Cardiac muscle cell (in vitro differentiated cells and primary cell): Measurements from ENCODE around the gene IQGAP2. TPM values are rescaled to one million over a fixed set of nuclear protein-coding genes. Genes with fewer than 3 reads are reported as not detected.

Experiments
- DNase-seq, 2 donors: peaks; one replicate each; pipeline versions ENCODE4 v3.0.0 to v3.0.0-alpha.2; 2010 to 2017; ENCODE audit warnings: low read depth in 1 of 2, low spot score in 1 of 2
- H3K27ac ChIP-seq: fragments of 200-600 bp; sonication (generic); 2 replicates; pipeline ENCODE4 v1.5.1; 2016
- H3K27me3 ChIP-seq: fragments of 200-600 bp; sonication (generic); 2 replicates; pipeline ENCODE4 v1.6.0; 2016; ENCODE audit warnings: control low read depth
- H3K36me3 ChIP-seq: fragments of 200-600 bp; sonication (generic); 2 replicates; pipeline ENCODE4 v1.5.1; 2016; ENCODE audit warnings: control low read depth
- H3K4me1 ChIP-seq: fragments of 200-600 bp; sonication (generic); 2 replicates; pipeline ENCODE4 v1.8.1; 2017; ENCODE audit warnings: low read depth, mild to moderate bottlenecking, mixed run types
- H3K4me3 ChIP-seq: fragments of 200-600 bp; sonication (generic); 2 replicates; pipeline ENCODE4 v1.5.1; 2016; ENCODE audit warnings: mild to moderate bottlenecking
- H3K9me3 ChIP-seq: fragments of 200-600 bp; sonication (generic); 2 replicates; pipeline ENCODE4 v1.5.1; 2017; ENCODE audit warnings: low read depth, mild to moderate bottlenecking, control low read depth
- CTCF ChIP-seq: IDR thresholded peaks from 2 replicates; pipeline ENCODE4 v1.5.1; 2012; ENCODE audit warnings: low read depth, mild to moderate bottlenecking, low read length
- polyA plus RNA-seq: library from polyadenylated mRNA; unstranded; fragments of >200 nt; fragmentation: Nextera tagmentation; extraction: Ambion mirVana; gene quantifications from 2 replicates; pipeline ENCODE4 v1.2.1, GENCODE V29; 2016
- total RNA-seq: library from RNA; depleted of rRNA; stranded (reverse); fragments of >200 nt; gene quantifications from 2 replicates; pipeline ENCODE4 v1.2.3, GENCODE V29; 2016

IQGAP2 gene
- total and polyA plus RNA-seq, 2 experiments from 2014 or later: 4.1 to 10.8 TPM

DNA sequence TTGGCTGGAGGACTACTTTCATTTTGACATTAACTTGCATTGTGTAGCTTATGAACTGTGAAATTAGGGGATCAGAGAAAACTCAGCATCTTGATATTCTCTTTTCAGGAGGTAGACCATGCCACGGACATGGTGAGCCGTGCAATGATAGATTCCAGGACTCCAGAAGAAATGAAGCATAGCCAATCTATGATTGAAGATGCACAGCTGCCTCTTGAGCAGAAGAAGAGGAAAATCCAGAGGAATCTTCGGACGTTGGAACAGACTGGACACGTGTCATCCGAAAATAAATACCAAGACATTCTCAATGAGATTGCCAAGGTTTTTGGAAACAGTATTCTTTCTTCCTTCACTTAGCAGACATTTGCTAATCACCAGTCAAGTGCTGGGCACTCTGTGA is 292.3 kb downstream of the IQGAP2 start:
- no peaks in the 10 kb centered on the region for H3K9me3 ChIP-seq

GRCh38 chr5:76696251-76696650 is 293.2 kb downstream of the IQGAP2 start:
- no peak for TF ChIP-seq CTCF
- Histone ChIP-seq H3K36me3 (no peaks in the 10 kb centered on the region), H3K4me3 (no peak overlapping the region), H3K9me3 (no peaks in the 10 kb centered on the region), H3K4me1 (peaks cover 5% of the 10 kb centered on the region), H3K27ac (no peak overlapping the region), H3K27me3 (no peaks in the 10 kb centered on the region)
- DNase-seq: no peak

More for the DNA sequence above, 292.3 kb downstream of the IQGAP2 start:
- Histone ChIP-seq H3K27ac (no peak overlapping the region), H3K4me3 (no peak overlapping the region), H3K27me3 (no peaks in the 10 kb centered on the region), H3K4me1 (peaks cover 5% of the 10 kb centered on the region), H3K36me3 (no peaks in the 10 kb centered on the region)
- no peak for DNase-seq
- TF ChIP-seq CTCF: no peak

DNA sequence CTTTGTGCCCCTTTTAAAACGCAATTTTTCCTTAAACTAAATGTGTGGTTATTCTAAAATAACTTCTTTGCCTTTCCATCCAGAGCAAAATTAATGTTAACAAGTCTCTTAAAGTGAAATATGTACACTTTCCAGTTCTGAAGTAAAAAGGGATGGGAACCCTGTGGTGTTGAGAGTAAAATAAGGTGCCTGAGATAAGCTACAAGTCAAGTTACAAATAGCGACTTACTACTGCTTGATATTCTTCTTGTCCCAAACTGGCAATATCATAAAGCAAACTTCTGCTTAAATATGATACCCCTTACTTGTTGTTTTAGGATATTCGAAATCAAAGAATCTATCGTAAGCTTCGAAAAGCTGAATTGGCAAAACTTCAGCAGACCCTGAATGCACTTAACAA is 294.6 kb downstream of the IQGAP2 start:
- H3K27ac ChIP-seq: no peak overlapping the region
- H3K27me3 ChIP-seq: no peaks in the 10 kb centered on the region
- no peaks in the 10 kb centered on the region for H3K9me3 ChIP-seq
- no peaks in the 10 kb centered on the region for H3K4me1 ChIP-seq
- H3K4me3 ChIP-seq: no peak overlapping the region
- no peaks in the 10 kb centered on the region for H3K36me3 ChIP-seq
- TF ChIP-seq CTCF: no peak
- no peak for DNase-seq

- no peak for DNase-seq
- no peak for TF ChIP-seq CTCF
- Histone ChIP-seq H3K9me3 (no peaks in the 10 kb centered on the region), H3K36me3 (no peaks in the 10 kb centered on the region), H3K4me1 (no peaks in the 10 kb centered on the region), H3K27ac (no peak overlapping the region), H3K27me3 (no peaks in the 10 kb centered on the region), H3K4me3 (no peak overlapping the region)
These were observed 297.5 kb downstream of the IQGAP2 start for GRCh38 chr5:76700571-76700970.

GRCh38 chr5:76701298-76701697 is 298.2 kb downstream of the IQGAP2 start:
- Histone ChIP-seq H3K9me3 (no peaks in the 10 kb centered on the region), H3K4me1 (no peaks in the 10 kb centered on the region), H3K27me3 (no peaks in the 10 kb centered on the region), H3K27ac (no peak overlapping the region), H3K4me3 (no peak overlapping the region), H3K36me3 (no peaks in the 10 kb centered on the region)
- DNase-seq: peak in 1 of 2 donors; percentile 79
- no peak for TF ChIP-seq CTCF

GRCh38 chr5:76703707-76704106 is 300.6 kb downstream of the IQGAP2 start:
- Histone ChIP-seq H3K4me3 (no peak overlapping the region), H3K27me3 (no peaks in the 10 kb centered on the region), H3K27ac (no peak overlapping the region), H3K4me1 (no peaks in the 10 kb centered on the region), H3K36me3 (no peaks in the 10 kb centered on the region), H3K9me3 (no peaks in the 10 kb centered on the region)
- no peak for DNase-seq
- TF ChIP-seq CTCF: no peak
